Tibial nerve (tissue), 4 donors: ENCODE data around the gene TM4SF18. TPM values are rescaled to one million over a fixed set of nuclear protein-coding genes. Genes with fewer than 3 reads are reported as not detected.

Source experiments
- DNase-seq, 2 donors: peaks; one replicate each; pipeline ENCODE4 v3.0.0-alpha.2; 2019; ENCODE audit warnings: low spot score in 2 of 2
- H3K27ac ChIP-seq, 4 donors: fragments of 200-600 bp; sonication (generic) in 3 of 4; one replicate each; pipeline ENCODE4 v1.5.1; 2017 to 2019; ENCODE audit warnings: mild to moderate bottlenecking in 1 of 4
- H3K27me3 ChIP-seq, 2 donors: fragments of 200-600 bp; sonication (generic) in 1 of 2; one replicate each; pipeline versions ENCODE4 v1.5.1 to v1.6.0; 2017 to 2019
- H3K36me3 ChIP-seq, 3 donors: fragments of 200-600 bp; sonication (generic); one replicate each; pipeline ENCODE4 v1.5.1; 2018 to 2019
- H3K4me1 ChIP-seq, 4 donors: fragments of 200-600 bp; sonication (generic) in 3 of 4; one replicate each; pipeline ENCODE4 v1.5.1; 2017 to 2019
- H3K4me3 ChIP-seq, 4 donors: fragments of 200-600 bp; sonication (generic) in 3 of 4; one replicate each; pipeline ENCODE4 v1.5.1; 2017 to 2019; ENCODE audit warnings: mild to moderate bottlenecking in 1 of 4, moderate library complexity in 1 of 4
- H3K9me3 ChIP-seq, 4 donors: fragments of 200-600 bp; sonication (generic) in 3 of 4; one replicate each; pipeline ENCODE4 v1.5.1; 2017 to 2019
- CTCF ChIP-seq, 5 experiments: fragments of 200-600 bp in 3 of 5; fragments of 450-650 bp in 2 of 5; sonication (generic) in 3 of 5; IDR thresholded peaks; one replicate each; pipeline ENCODE4 v1.5.1; 2016 to 2019; ENCODE audit warnings: antibody characterized with exemption in 5 of 5, mild to moderate bottlenecking in 3 of 5, moderate library complexity in 2 of 5
- EP300 ChIP-seq, 2 donors: sonication (generic); formaldehyde crosslinking; IDR thresholded peaks; one replicate each; pipeline ENCODE4 v1.6.1; 2017; ENCODE audit warnings: antibody characterized with exemption in 2 of 2, mild to moderate bottlenecking in 1 of 2
- POLR2A ChIP-seq, 2 donors: fragments of 450-650 bp; IDR thresholded peaks; one replicate each; pipeline ENCODE4 v1.6.1; 2017; ENCODE audit warnings: antibody characterized with exemption in 2 of 2, mild to moderate bottlenecking in 2 of 2, moderate library complexity in 2 of 2
- WGBS, 2 donors: methylation state at CpG; one replicate each; pipeline ENCODE4 v1.1.5; 2018; 5-methylcytosine and 5-hydroxymethylcytosine counted together
- total RNA-seq, 4 donors: library from RNA; depleted of rRNA; stranded (reverse); fragments of >200 nt; gene quantifications; one replicate each; pipeline ENCODE4 v1.1.0, GENCODE V29; 2016

TM4SF18 gene
- total RNA-seq, 4 donors from 2014 or later: 1.5 to 12.7 (median 4.6) TPM

- no peaks in the 10 kb centered on the region for H3K36me3 ChIP-seq
- DNase-seq: no peak
- no peaks in the 10 kb centered on the region for H3K27me3 ChIP-seq
- TF ChIP-seq CTCF (IDR thresholded peaks at IDR 0.05) (no peak), POLR2A (IDR thresholded peaks at IDR 0.05) (no peak), EP300 (IDR thresholded peaks at IDR 0.05) (no peak)
- no peaks in the 10 kb centered on the region for H3K9me3 ChIP-seq
- peak overlapping the region in 2 of 4 donors; percentile 26 to 73 for H3K27ac ChIP-seq
- peaks cover 0 to 38% (median 3%) of the 10 kb centered on the region in 4 donors for H3K4me1 ChIP-seq
- peak overlapping the region in 1 of 4 donors; percentile 24 for H3K4me3 ChIP-seq
Observed at GRCh38 chr3:149332771-149333170, 665 bp downstream of the TM4SF18 start.

GRCh38 chr3:149332227-149332765 lies 1.1 kb downstream of the TM4SF18 start:
- WGBS, 2 donors: 8 to 15% methylated on average over 1 of the region's 1 CpG
- peak overlapping the region in 1 of 4 donors; percentile 24 for H3K4me3 ChIP-seq

GRCh38 chr3:149331396-149331795 lies 2.0 kb downstream of the TM4SF18 start:
- H3K4me3 ChIP-seq: no peak overlapping the region
- H3K9me3 ChIP-seq: no peaks in the 10 kb centered on the region
- H3K36me3 ChIP-seq: no peaks in the 10 kb centered on the region
- TF ChIP-seq EP300 (IDR thresholded peaks at IDR 0.05) (no peak), POLR2A (IDR thresholded peaks at IDR 0.05) (no peak)
- H3K4me1 ChIP-seq: peaks cover 0 to 30% (median 3%) of the 10 kb centered on the region in 4 donors
- WGBS, 2 donors: 74 to 78% methylated on average over 2 of the region's 2 CpGs
- no peak overlapping the region for H3K27ac ChIP-seq
- no peaks in the 10 kb centered on the region for H3K27me3 ChIP-seq
- DNase-seq: no peak

More at GRCh38 chr3:149332227-149332765, 1.1 kb downstream of the TM4SF18 start:
- Histone ChIP-seq H3K9me3 (no peaks in the 10 kb centered on the region), H3K27me3 (no peaks in the 10 kb centered on the region), H3K4me1 (peaks cover 0 to 38% (median 3%) of the 10 kb centered on the region in 4 donors), H3K27ac (peak overlapping the region in 2 of 4 donors; percentile 26 to 73), H3K36me3 (no peaks in the 10 kb centered on the region)
- DNase-seq: no peak
- TF ChIP-seq EP300 (IDR thresholded peaks at IDR 0.05): no peak
- no peak for TF ChIP-seq CTCF (IDR thresholded peaks at IDR 0.05)
- no peak for TF ChIP-seq POLR2A (IDR thresholded peaks at IDR 0.05)

- TF ChIP-seq EP300 (IDR thresholded peaks at IDR 0.05) (no peak), CTCF (IDR thresholded peaks at IDR 0.05) (no peak), POLR2A (IDR thresholded peaks at IDR 0.05) (no peak)
- Histone ChIP-seq H3K27ac (no peak overlapping the region), H3K4me3 (no peak overlapping the region), H3K9me3 (no peaks in the 10 kb centered on the region), H3K4me1 (peaks cover 0 to 26% (median 3%) of the 10 kb centered on the region in 4 donors), H3K36me3 (no peaks in the 10 kb centered on the region), H3K27me3 (no peaks in the 10 kb centered on the region)
- 80 to 95% methylated on average over 2 of the region's 2 CpGs for WGBS, 2 donors
- no peak for DNase-seq
Observed at GRCh38 chr3:149330609-149331331, 2.7 kb downstream of the TM4SF18 start.

- Histone ChIP-seq H3K27me3 (no peaks in the 10 kb centered on the region), H3K4me3 (no peak overlapping the region), H3K27ac (no peak overlapping the region), H3K4me1 (peaks cover 0 to 2% (median 0%) of the 10 kb centered on the region in 4 donors), H3K9me3 (no peaks in the 10 kb centered on the region), H3K36me3 (peaks cover 0 to 9% (median 0%) of the 10 kb centered on the region in 3 donors)
- TF ChIP-seq POLR2A (IDR thresholded peaks at IDR 0.05) (no peak), CTCF (IDR thresholded peaks at IDR 0.05) (no peak), EP300 (IDR thresholded peaks at IDR 0.05) (no peak)
- WGBS, 2 donors: 95 to 98% methylated on average over 2 of the region's 2 CpGs
- no peak for DNase-seq
Observed at GRCh38 chr3:149327156-149327555, 6.3 kb downstream of the TM4SF18 start.
